Uterus (tissue), 4 donors: Measurements from ENCODE around the gene SLC30A3. TPM values are rescaled to one million over a fixed set of nuclear protein-coding genes. Genes with fewer than 3 reads are reported as not detected.

Experiments used
- DNase-seq, 2 donors: peaks; one replicate each; pipeline ENCODE4 v3.0.0-alpha.2; 2019 to 2020
- H3K27ac ChIP-seq, 2 donors: fragments of 200-600 bp; sonication (generic); 1 replicate in 1 of 2; 2 replicates in 1 of 2; pipeline ENCODE4 v1.5.1; 2016 to 2018
- H3K27me3 ChIP-seq, 2 donors: fragments of 200-600 bp; sonication (generic); one replicate each; pipeline ENCODE4 v1.5.1; 2018 to 2019; ENCODE audit warnings: control low read depth in 1 of 2
- H3K36me3 ChIP-seq, 2 donors: fragments of 200-600 bp; sonication (generic); one replicate each; pipeline ENCODE4 v1.5.1; 2019; ENCODE audit warnings: control low read depth in 1 of 2
- H3K4me1 ChIP-seq, 2 donors: fragments of 200-600 bp; sonication (generic); one replicate each; pipeline ENCODE4 v1.5.1; 2018 to 2019; ENCODE audit warnings: control low read depth in 1 of 2
- H3K4me3 ChIP-seq, 2 donors: fragments of 200-600 bp; sonication (generic); 1 replicate in 1 of 2; 2 replicates in 1 of 2; pipeline ENCODE4 v1.5.1; 2018 to 2019; ENCODE audit warnings: mild to moderate bottlenecking in 1 of 2
- H3K9me3 ChIP-seq, 2 donors: fragments of 200-600 bp; sonication (generic); one replicate each; pipeline ENCODE4 v1.5.1; 2019; ENCODE audit warnings: control low read depth in 1 of 2
- CTCF ChIP-seq, 4 experiments: fragments of 200-600 bp in 2 of 4; fragments of 450-650 bp in 2 of 4; sonication (generic) in 2 of 4; IDR thresholded peaks; one replicate each; pipeline ENCODE4 v1.5.1; 2016 to 2019; ENCODE audit warnings: antibody characterized with exemption in 4 of 4, mild to moderate bottlenecking in 2 of 4, moderate library complexity in 1 of 4
- POLR2A ChIP-seq, 2 donors: fragments of 450-650 bp; IDR thresholded peaks; one replicate each; pipeline ENCODE4 v1.6.1; 2016; ENCODE audit warnings: antibody characterized with exemption in 2 of 2, mild to moderate bottlenecking in 1 of 2, moderate library complexity in 1 of 2
- intact Hi-C: fragments of 100-400 bp; cut with DNase I; formaldehyde crosslinking; loops from one replicate; pipeline ENCODE4 v1.15.1; 2023; ENCODE audit warnings: low total_unique reads
- total RNA-seq, 4 donors: library from RNA; depleted of rRNA in 3 of 4; stranded (reverse); fragments of >200 nt in 3 of 4; gene quantifications; one replicate each; pipeline versions ENCODE4 v1.1.0 to v1.2.4, GENCODE V29; 2014 to 2023
- donor health status: DM: yes; HTN: yes; CAD: no.

SLC30A3 gene
- total RNA-seq, 4 donors from 2014 or later: 0.35 to 2.1 (median 0.88) TPM; not detected in 1

- no peak for DNase-seq
- Histone ChIP-seq H3K9me3 (no peaks in the 10 kb centered on the region), H3K4me1 (no peaks in the 10 kb centered on the region), H3K27me3 (peaks cover 0 to 12% of the 10 kb centered on the region in 2 donors), H3K27ac (no peak overlapping the region), H3K4me3 (no peak overlapping the region), H3K36me3 (no peaks in the 10 kb centered on the region)
- no peak for TF ChIP-seq CTCF (IDR thresholded peaks at IDR 0.05)
- TF ChIP-seq POLR2A (IDR thresholded peaks at IDR 0.05): no peak
- intact Hi-C loops: no loop called here
Observed at GRCh38 chr2:27250652-27251379, 12.0 kb downstream of the SLC30A3 start.

- intact Hi-C loops: no loop called here
- Histone ChIP-seq H3K27ac (no peak overlapping the region), H3K27me3 (peaks cover 0 to 12% of the 10 kb centered on the region in 2 donors), H3K4me1 (no peaks in the 10 kb centered on the region), H3K36me3 (no peaks in the 10 kb centered on the region), H3K9me3 (no peaks in the 10 kb centered on the region), H3K4me3 (no peak overlapping the region)
- no peak for DNase-seq
- TF ChIP-seq POLR2A (IDR thresholded peaks at IDR 0.05): no peak
- peak in 3 of 4 experiments; percentile 18 to 62 (median 41) for TF ChIP-seq CTCF (IDR thresholded peaks at IDR 0.05)
Observed at GRCh38 chr2:27249891-27250651, 12.8 kb downstream of the SLC30A3 start.

- Histone ChIP-seq H3K4me1 (no peaks in the 10 kb centered on the region), H3K27ac (no peak overlapping the region), H3K4me3 (no peak overlapping the region), H3K27me3 (peaks cover 0 to 12% of the 10 kb centered on the region in 2 donors), H3K36me3 (no peaks in the 10 kb centered on the region), H3K9me3 (no peaks in the 10 kb centered on the region)
- TF ChIP-seq POLR2A (IDR thresholded peaks at IDR 0.05) (no peak), CTCF (IDR thresholded peaks at IDR 0.05) (no peak)
- no peak for DNase-seq
- intact Hi-C loops: no loop called here
Observed at GRCh38 chr2:27249159-27249890, 13.5 kb downstream of the SLC30A3 start.

- H3K27me3 ChIP-seq: peaks cover 0 to 12% of the 10 kb centered on the region in 2 donors
- H3K9me3 ChIP-seq: no peaks in the 10 kb centered on the region
- H3K27ac ChIP-seq: no peak overlapping the region
- no peaks in the 10 kb centered on the region for H3K36me3 ChIP-seq
- DNase-seq: no peak
- no peaks in the 10 kb centered on the region for H3K4me1 ChIP-seq
- H3K4me3 ChIP-seq: no peak overlapping the region
- intact Hi-C loops: no loop called here
- TF ChIP-seq POLR2A (IDR thresholded peaks at IDR 0.05) (no peak), CTCF (IDR thresholded peaks at IDR 0.05) (no peak)
Observed at GRCh38 chr2:27247893-27248292, 15.0 kb downstream of the SLC30A3 start.
